ENCODE measurements around the gene TMEM44.

- TF ChIP-seq, protein P1, sequence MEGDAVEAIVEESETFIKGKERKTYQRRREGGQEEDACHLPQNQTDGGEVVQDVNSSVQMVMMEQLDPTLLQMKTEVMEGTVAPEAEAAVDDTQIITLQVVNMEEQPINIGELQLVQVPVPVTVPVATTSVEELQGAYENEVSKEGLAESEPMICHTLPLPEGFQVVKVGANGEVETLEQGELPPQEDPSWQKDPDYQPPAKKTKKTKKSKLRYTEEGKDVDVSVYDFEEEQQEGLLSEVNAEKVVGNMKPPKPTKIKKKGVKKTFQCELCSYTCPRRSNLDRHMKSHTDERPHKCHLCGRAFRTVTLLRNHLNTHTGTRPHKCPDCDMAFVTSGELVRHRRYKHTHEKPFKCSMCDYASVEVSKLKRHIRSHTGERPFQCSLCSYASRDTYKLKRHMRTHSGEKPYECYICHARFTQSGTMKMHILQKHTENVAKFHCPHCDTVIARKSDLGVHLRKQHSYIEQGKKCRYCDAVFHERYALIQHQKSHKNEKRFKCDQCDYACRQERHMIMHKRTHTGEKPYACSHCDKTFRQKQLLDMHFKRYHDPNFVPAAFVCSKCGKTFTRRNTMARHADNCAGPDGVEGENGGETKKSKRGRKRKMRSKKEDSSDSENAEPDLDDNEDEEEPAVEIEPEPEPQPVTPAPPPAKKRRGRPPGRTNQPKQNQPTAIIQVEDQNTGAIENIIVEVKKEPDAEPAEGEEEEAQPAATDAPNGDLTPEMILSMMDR (IDR thresholded peaks at IDR 0.05 in 4 of 5, conservative IDR thresholded peaks at IDR 0.05 in 1 of 5), result no peak
- TF ChIP-seq POLR2A (IDR thresholded peaks at IDR 0.05), result no peak
Observed at GRCh38 chr3:194673761-194674160, 40.5 kb upstream of the TMEM44 start.
